ENCODE results near the gene TSPAN5.

TSPAN5 gene

GRCh38 chr4:98473046-98473445 is 185.4 kb downstream of the TSPAN5 start:
- H3K4me3 ChIP-seq (ENCODE audit: low read length in 2 of 2): no peak overlapping the region
- H2BK120ac ChIP-seq (ENCODE audit: low read depth, low read length): no peak overlapping the region
- H2AK5ac ChIP-seq (ENCODE audit: low read depth, low read length): no peak overlapping the region
- no peak overlapping the region for H4K91ac ChIP-seq (ENCODE audit: low read depth, low read length, poor library complexity)
- peaks cover 0 to 2% of the 10 kb centered on the region in 2 donors for H3K9me3 ChIP-seq (replicated peaks in 1 of 2; ENCODE audit: control insufficient read depth in 2 of 2, insufficient read depth in 1 of 2, low read depth in 1 of 2, low read length in 2 of 2)
- H3K18ac ChIP-seq (ENCODE audit: low read length): no peak overlapping the region
- H4K8ac ChIP-seq (ENCODE audit: low read depth, low read length): no peak overlapping the region
- no peak overlapping the region for H3K9ac ChIP-seq (ENCODE audit: low read depth, low read length, poor library complexity)
- H3K27me3 ChIP-seq (ENCODE audit: control insufficient read depth in 3 of 3, insufficient read depth in 3 of 3, low read depth in 1 of 3, low read length in 3 of 3): no peaks in the 10 kb centered on the region
- peaks cover 9 to 22% of the 10 kb centered on the region in 2 donors for H3K36me3 ChIP-seq (replicated peaks in 1 of 2; ENCODE audit: control insufficient read depth in 2 of 2, insufficient read depth in 2 of 2, low read length in 2 of 2)
- no peak overlapping the region for H2BK5ac ChIP-seq (ENCODE audit: low read length)
- no CpG with 5 or more reads among the region's 5 CpGs for WGBS, 2 donors (ENCODE audit: extremely low coverage in 2 of 2, insufficient read length in 2 of 2, insufficient replicate concordance in 1 of 2)
- H3K14ac ChIP-seq (ENCODE audit: low read length): no peak overlapping the region
- H3K23ac ChIP-seq (ENCODE audit: low read depth, low read length, poor library complexity): no peak overlapping the region
- no peak overlapping the region for H3K4ac ChIP-seq (ENCODE audit: low read length)
- H3K79me1 ChIP-seq (ENCODE audit: low read depth, low read length): no peaks in the 10 kb centered on the region
- no peak overlapping the region for H2BK12ac ChIP-seq (ENCODE audit: low read length)
- H2BK15ac ChIP-seq (ENCODE audit: low read length): no peak overlapping the region
- no peak overlapping the region for H3K4me2 ChIP-seq (ENCODE audit: insufficient read depth, low read length, poor library complexity, severe bottlenecking)
- H3K27ac ChIP-seq (replicated peaks; ENCODE audit: low read length): no peak overlapping the region
- no peak overlapping the region for H2AFZ ChIP-seq (ENCODE audit: low read length)
- peaks cover 2 to 5% of the 10 kb centered on the region in 2 donors for H3K4me1 ChIP-seq (ENCODE audit: control insufficient read depth in 2 of 2, insufficient read depth in 1 of 2, low read depth in 1 of 2, low read length in 2 of 2)
- DNase-seq (ENCODE audit: low spot score): no peak

- no peak overlapping the region for H3K18ac ChIP-seq (ENCODE audit: low read length)
- no peak overlapping the region for H3K23ac ChIP-seq (ENCODE audit: low read depth, low read length, poor library complexity)
- H3K36me3 ChIP-seq (replicated peaks in 1 of 2; ENCODE audit: control insufficient read depth in 2 of 2, insufficient read depth in 2 of 2, low read length in 2 of 2): peaks cover 6 to 17% of the 10 kb centered on the region in 2 donors
- no CpG with 5 or more reads among the region's 7 CpGs for WGBS, 2 donors (ENCODE audit: extremely low coverage in 2 of 2, insufficient read length in 2 of 2, insufficient replicate concordance in 1 of 2)
- H2AK5ac ChIP-seq (ENCODE audit: low read depth, low read length): no peak overlapping the region
- DNase-seq (ENCODE audit: low spot score): no peak
- H3K4me2 ChIP-seq (ENCODE audit: insufficient read depth, low read length, poor library complexity, severe bottlenecking): no peak overlapping the region
- H2BK12ac ChIP-seq (ENCODE audit: low read length): no peak overlapping the region
- H3K9ac ChIP-seq (ENCODE audit: low read depth, low read length, poor library complexity): no peak overlapping the region
- H3K27ac ChIP-seq (replicated peaks; ENCODE audit: low read length): no peak overlapping the region
- no peak overlapping the region for H2BK120ac ChIP-seq (ENCODE audit: low read depth, low read length)
- no peaks in the 10 kb centered on the region for H3K27me3 ChIP-seq (ENCODE audit: control insufficient read depth in 3 of 3, insufficient read depth in 3 of 3, low read depth in 1 of 3, low read length in 3 of 3)
- H3K79me1 ChIP-seq (ENCODE audit: low read depth, low read length): no peaks in the 10 kb centered on the region
- H3K4me3 ChIP-seq (ENCODE audit: low read length in 2 of 2): no peak overlapping the region
- H4K91ac ChIP-seq (ENCODE audit: low read depth, low read length, poor library complexity): no peak overlapping the region
- H3K9me3 ChIP-seq (replicated peaks in 1 of 2; ENCODE audit: control insufficient read depth in 2 of 2, insufficient read depth in 1 of 2, low read depth in 1 of 2, low read length in 2 of 2): no peaks in the 10 kb centered on the region
- no peak overlapping the region for H4K8ac ChIP-seq (ENCODE audit: low read depth, low read length)
- H3K14ac ChIP-seq (ENCODE audit: low read length): no peak overlapping the region
- no peak overlapping the region for H2BK5ac ChIP-seq (ENCODE audit: low read length)
- H2BK15ac ChIP-seq (ENCODE audit: low read length): no peak overlapping the region
- H3K4me1 ChIP-seq (ENCODE audit: control insufficient read depth in 2 of 2, insufficient read depth in 1 of 2, low read depth in 1 of 2, low read length in 2 of 2): peaks cover 2 to 5% of the 10 kb centered on the region in 2 donors
- H2AFZ ChIP-seq (ENCODE audit: low read length): no peak overlapping the region
- H3K4ac ChIP-seq (ENCODE audit: low read length): no peak overlapping the region
Measured at GRCh38 chr4:98470831-98471230, 187.6 kb downstream of the TSPAN5 start.

GRCh38 chr4:98470366-98470765 is 188.0 kb downstream of the TSPAN5 start:
- Histone ChIP-seq H2AK5ac (ENCODE audit: low read depth, low read length) (no peak overlapping the region), H3K27ac (replicated peaks; ENCODE audit: low read length) (no peak overlapping the region), H3K23ac (ENCODE audit: low read depth, low read length, poor library complexity) (no peak overlapping the region), H3K4me2 (ENCODE audit: insufficient read depth, low read length, poor library complexity, severe bottlenecking) (no peak overlapping the region), H3K4me3 (ENCODE audit: low read length in 2 of 2) (no peak overlapping the region), H3K9me3 (replicated peaks in 1 of 2; ENCODE audit: control insufficient read depth in 2 of 2, insufficient read depth in 1 of 2, low read depth in 1 of 2, low read length in 2 of 2) (no peaks in the 10 kb centered on the region), H2BK5ac (ENCODE audit: low read length) (no peak overlapping the region), H2BK15ac (ENCODE audit: low read length) (no peak overlapping the region), H2AFZ (ENCODE audit: low read length) (no peak overlapping the region), H2BK120ac (ENCODE audit: low read depth, low read length) (no peak overlapping the region), H3K4ac (ENCODE audit: low read length) (no peak overlapping the region), H4K91ac (ENCODE audit: low read depth, low read length, poor library complexity) (no peak overlapping the region), H3K9ac (ENCODE audit: low read depth, low read length, poor library complexity) (no peak overlapping the region), H3K14ac (ENCODE audit: low read length) (no peak overlapping the region), H3K79me1 (ENCODE audit: low read depth, low read length) (no peaks in the 10 kb centered on the region), H3K4me1 (ENCODE audit: control insufficient read depth in 2 of 2, insufficient read depth in 1 of 2, low read depth in 1 of 2, low read length in 2 of 2) (peaks cover 2 to 5% of the 10 kb centered on the region in 2 donors), H3K36me3 (replicated peaks in 1 of 2; ENCODE audit: control insufficient read depth in 2 of 2, insufficient read depth in 2 of 2, low read length in 2 of 2) (peaks cover 6 to 17% of the 10 kb centered on the region in 2 donors), H4K8ac (ENCODE audit: low read depth, low read length) (no peak overlapping the region), H3K18ac (ENCODE audit: low read length) (no peak overlapping the region), H3K27me3 (ENCODE audit: control insufficient read depth in 3 of 3, insufficient read depth in 3 of 3, low read depth in 1 of 3, low read length in 3 of 3) (no peaks in the 10 kb centered on the region), H2BK12ac (ENCODE audit: low read length) (no peak overlapping the region)
- WGBS, 2 donors (ENCODE audit: extremely low coverage in 2 of 2, insufficient read length in 2 of 2, insufficient replicate concordance in 1 of 2): no CpG with 5 or more reads among the region's 3 CpGs
- DNase-seq (ENCODE audit: low spot score): no peak

- no peak overlapping the region for H2BK5ac ChIP-seq (ENCODE audit: low read length)
- H3K9me3 ChIP-seq (replicated peaks in 1 of 2; ENCODE audit: control insufficient read depth in 2 of 2, insufficient read depth in 1 of 2, low read depth in 1 of 2, low read length in 2 of 2): no peaks in the 10 kb centered on the region
- H3K18ac ChIP-seq (ENCODE audit: low read length): no peak overlapping the region
- no peak overlapping the region for H3K9ac ChIP-seq (ENCODE audit: low read depth, low read length, poor library complexity)
- H3K27ac ChIP-seq (replicated peaks; ENCODE audit: low read length): no peak overlapping the region
- H3K4me2 ChIP-seq (ENCODE audit: insufficient read depth, low read length, poor library complexity, severe bottlenecking): no peak overlapping the region
- no peak overlapping the region for H2BK120ac ChIP-seq (ENCODE audit: low read depth, low read length)
- no peak overlapping the region for H3K14ac ChIP-seq (ENCODE audit: low read length)
- WGBS, 2 donors (ENCODE audit: extremely low coverage in 2 of 2, insufficient read length in 2 of 2, insufficient replicate concordance in 1 of 2): no CpG with 5 or more reads among the region's 2 CpGs
- peaks cover 2 to 5% of the 10 kb centered on the region in 2 donors for H3K4me1 ChIP-seq (ENCODE audit: control insufficient read depth in 2 of 2, insufficient read depth in 1 of 2, low read depth in 1 of 2, low read length in 2 of 2)
- H3K36me3 ChIP-seq (replicated peaks in 1 of 2; ENCODE audit: control insufficient read depth in 2 of 2, insufficient read depth in 2 of 2, low read length in 2 of 2): peaks cover 4 to 15% of the 10 kb centered on the region in 2 donors
- no peak overlapping the region for H4K91ac ChIP-seq (ENCODE audit: low read depth, low read length, poor library complexity)
- H3K79me1 ChIP-seq (ENCODE audit: low read depth, low read length): no peaks in the 10 kb centered on the region
- no peak overlapping the region for H2BK15ac ChIP-seq (ENCODE audit: low read length)
- H4K8ac ChIP-seq (ENCODE audit: low read depth, low read length): no peak overlapping the region
- no peak for DNase-seq (ENCODE audit: low spot score)
- H3K4ac ChIP-seq (ENCODE audit: low read length): no peak overlapping the region
- H2BK12ac ChIP-seq (ENCODE audit: low read length): no peak overlapping the region
- H3K23ac ChIP-seq (ENCODE audit: low read depth, low read length, poor library complexity): no peak overlapping the region
- no peak overlapping the region for H2AFZ ChIP-seq (ENCODE audit: low read length)
- no peak overlapping the region for H3K4me3 ChIP-seq (ENCODE audit: low read length in 2 of 2)
- H3K27me3 ChIP-seq (ENCODE audit: control insufficient read depth in 3 of 3, insufficient read depth in 3 of 3, low read depth in 1 of 3, low read length in 3 of 3): no peaks in the 10 kb centered on the region
- H2AK5ac ChIP-seq (ENCODE audit: low read depth, low read length): no peak overlapping the region
Measured at GRCh38 chr4:98469771-98470170, 188.6 kb downstream of the TSPAN5 start.
